NB4 (cell line): Measurements from ENCODE around the gene DGKI.
"Not testable (repeated sequence)": the region's sequence is repeated elsewhere in the genome, so short reads cannot be mapped to it uniquely, and the experiment has no call there.

ENCODE experiments used
- DNase-seq: peaks from one replicate; pipeline ENCODE4 v3.0.0; 2010; ENCODE audit warnings: low read depth
- H3K4me3 ChIP-seq: one replicate; pipeline ENCODE4 v1.5.1; 2011; ENCODE audit warnings: mild to moderate bottlenecking, low read depth, low read length, moderate library complexity
- MYC ChIP-seq: IDR thresholded peaks from 2 replicates; pipeline ENCODE4 v1.6.1; 2011; ENCODE audit warnings: low read depth, low read length
- POLR2A ChIP-seq: IDR thresholded peaks from 2 replicates; pipeline ENCODE4 v1.6.1; 2011; ENCODE audit warnings: mild to moderate bottlenecking; ENCODE audit not compliant: insufficient read length; ENCODE audit errors: extremely low read depth
- TF ChIP-seq, protein P1 (sequence below): IDR thresholded peaks from one replicate; pipeline ENCODE4 v1.5.1; 2012; ENCODE audit warnings: low read depth, low read length
- TF ChIP-seq, protein P2 (sequence below): IDR thresholded peaks from 2 replicates; pipeline ENCODE4 v1.6.1; 2011; ENCODE audit warnings: low read depth, low read length

The DGKI gene

GRCh38 chr7:137458399-137458798 lies 388.4 kb downstream of the DGKI start:
- no peak for DNase-seq
- TF ChIP-seq, protein P1, sequence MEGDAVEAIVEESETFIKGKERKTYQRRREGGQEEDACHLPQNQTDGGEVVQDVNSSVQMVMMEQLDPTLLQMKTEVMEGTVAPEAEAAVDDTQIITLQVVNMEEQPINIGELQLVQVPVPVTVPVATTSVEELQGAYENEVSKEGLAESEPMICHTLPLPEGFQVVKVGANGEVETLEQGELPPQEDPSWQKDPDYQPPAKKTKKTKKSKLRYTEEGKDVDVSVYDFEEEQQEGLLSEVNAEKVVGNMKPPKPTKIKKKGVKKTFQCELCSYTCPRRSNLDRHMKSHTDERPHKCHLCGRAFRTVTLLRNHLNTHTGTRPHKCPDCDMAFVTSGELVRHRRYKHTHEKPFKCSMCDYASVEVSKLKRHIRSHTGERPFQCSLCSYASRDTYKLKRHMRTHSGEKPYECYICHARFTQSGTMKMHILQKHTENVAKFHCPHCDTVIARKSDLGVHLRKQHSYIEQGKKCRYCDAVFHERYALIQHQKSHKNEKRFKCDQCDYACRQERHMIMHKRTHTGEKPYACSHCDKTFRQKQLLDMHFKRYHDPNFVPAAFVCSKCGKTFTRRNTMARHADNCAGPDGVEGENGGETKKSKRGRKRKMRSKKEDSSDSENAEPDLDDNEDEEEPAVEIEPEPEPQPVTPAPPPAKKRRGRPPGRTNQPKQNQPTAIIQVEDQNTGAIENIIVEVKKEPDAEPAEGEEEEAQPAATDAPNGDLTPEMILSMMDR, result no peak
- TF ChIP-seq, protein P2, sequence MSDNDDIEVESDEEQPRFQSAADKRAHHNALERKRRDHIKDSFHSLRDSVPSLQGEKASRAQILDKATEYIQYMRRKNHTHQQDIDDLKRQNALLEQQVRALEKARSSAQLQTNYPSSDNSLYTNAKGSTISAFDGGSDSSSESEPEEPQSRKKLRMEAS, result no peak
- TF ChIP-seq POLR2A (no peak), MYC (no peak)
- H3K4me3 ChIP-seq, result no peak overlapping the region

DNA sequence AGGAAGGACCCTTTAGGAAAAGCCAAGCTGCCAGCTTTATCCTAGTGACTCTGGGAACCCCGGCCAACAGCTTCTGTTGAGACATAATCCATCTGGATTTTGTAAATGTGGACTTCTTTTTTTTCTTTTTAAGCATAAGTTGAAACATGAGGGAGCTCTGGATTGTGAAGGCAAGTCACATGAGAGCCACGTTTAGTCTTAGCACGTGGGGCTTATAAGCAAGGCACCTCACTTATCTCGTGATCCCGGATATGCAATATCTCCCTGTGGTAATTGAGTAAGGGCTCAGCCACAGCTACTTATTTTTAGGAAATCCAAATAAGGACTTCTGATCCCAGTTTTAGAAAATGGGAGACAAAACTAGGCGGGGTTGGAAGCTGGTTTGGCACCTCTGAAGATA lies 392.0 kb downstream of the DGKI start:
- H3K4me3 ChIP-seq, result no peak overlapping the region
- DNase-seq, result no peak
- TF ChIP-seq MYC (no peak), POLR2A (no peak)
- TF ChIP-seq, protein P2, result no peak
- TF ChIP-seq, protein P1, result no peak

DNA sequence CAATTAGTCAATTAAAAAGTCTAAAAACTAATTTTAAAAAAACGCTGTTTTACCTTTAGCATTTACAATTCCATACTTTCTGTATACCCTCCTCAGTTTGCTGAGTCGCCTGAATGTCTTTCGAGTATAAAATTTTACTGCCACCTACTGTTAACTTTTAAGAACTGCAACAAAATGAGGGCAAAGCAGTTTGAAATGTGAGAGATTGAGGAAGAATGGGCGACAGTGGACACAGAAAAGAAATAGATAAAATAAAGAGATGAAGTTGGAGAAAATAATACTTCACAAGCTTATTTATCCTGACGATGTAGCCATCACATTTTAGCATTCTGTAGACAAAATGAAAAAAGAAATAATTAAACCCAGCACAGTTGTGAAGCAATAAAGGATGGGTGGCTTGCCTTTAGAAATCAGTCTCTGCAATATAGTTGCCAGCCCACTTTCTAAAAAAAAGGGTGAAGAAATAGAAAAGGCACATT lies 392.5 kb downstream of the DGKI start:
- DNase-seq, result peak; percentile 52
- H3K4me3 ChIP-seq, result no peak overlapping the region
- TF ChIP-seq, protein P2, result no peak
- TF ChIP-seq, protein P1, result peak; percentile 70

- no peak for DNase-seq
- H3K4me3 ChIP-seq, result no peak overlapping the region
- TF ChIP-seq POLR2A (no peak), MYC (no peak)
- TF ChIP-seq, protein P2, result no peak
- TF ChIP-seq, protein P1, result no peak
Measured at GRCh38 chr7:137453356-137453755, 393.4 kb downstream of the DGKI start.

DNA sequence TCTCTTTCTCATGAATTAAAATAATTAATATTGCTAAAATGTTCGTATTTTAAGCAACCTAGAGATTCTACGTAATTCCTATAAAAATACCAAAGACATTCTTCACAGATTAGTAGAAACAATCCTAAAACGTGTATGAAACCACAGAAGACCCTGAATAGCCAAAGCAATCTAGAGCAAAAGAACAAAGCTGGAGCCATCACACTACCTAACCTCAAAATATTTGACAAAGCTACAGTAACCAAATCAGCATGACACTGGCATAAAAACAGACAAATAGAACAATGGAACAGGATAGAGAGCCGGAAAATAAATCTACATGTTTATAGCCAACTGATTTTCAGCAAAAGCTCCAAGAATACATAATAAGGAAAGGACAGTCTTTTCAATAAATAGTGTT lies 397.8 kb downstream of the DGKI start:
- no peak overlapping the region for H3K4me3 ChIP-seq
- DNase-seq, result no peak
- TF ChIP-seq, protein P2, result no peak
- TF ChIP-seq, protein P1, result no peak
- TF ChIP-seq POLR2A, result no peak
- no peak for TF ChIP-seq MYC

DNA sequence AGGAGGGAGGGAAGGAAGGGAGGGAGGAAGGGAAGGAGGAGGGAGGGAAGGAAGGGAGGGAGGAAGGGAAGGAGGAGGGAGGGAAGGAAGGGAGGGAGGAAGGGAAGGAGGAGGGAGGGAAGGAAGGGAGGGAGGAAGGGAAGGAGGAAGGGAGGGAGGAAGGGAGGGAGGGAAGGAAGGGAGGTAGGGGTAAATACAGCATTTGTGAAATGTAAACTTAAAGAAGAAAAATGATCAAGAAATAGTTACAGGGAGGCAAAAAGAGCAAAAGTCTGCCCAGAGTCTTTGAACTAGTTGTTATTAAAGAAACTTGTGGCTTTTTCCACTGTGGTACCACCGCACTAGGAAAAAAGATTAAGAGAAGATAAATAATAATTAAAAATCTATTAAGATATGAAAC lies 398.2 kb downstream of the DGKI start:
- DNase-seq, H3K4me3 ChIP-seq: not testable (repeated sequence)
